VCaP (cell line): ENCODE measurements around the gene ABCC9.
"Not testable (repeated sequence)": the region's sequence is repeated elsewhere in the genome, so short reads cannot be mapped to it uniquely, and the experiment has no call there.

Experiments used
- H3K27ac ChIP-seq: fragments of 450-650 bp; 2 replicates; pipeline ENCODE4 v1.5.1; 2017
- CTCF ChIP-seq: fragments of 450-650 bp; conservative IDR thresholded peaks from 2 replicates; pipeline ENCODE4 v1.5.1; 2017; ENCODE audit warnings: mild to moderate bottlenecking, moderate library complexity

ABCC9 gene

GRCh38 chr12:21819236-21819635, 122.0 kb downstream of the ABCC9 start:
- no peak overlapping the region for H3K27ac ChIP-seq
- no peak for TF ChIP-seq CTCF

GRCh38 chr12:21818627-21819026, 122.6 kb downstream of the ABCC9 start:
- TF ChIP-seq CTCF, result no peak
- no peak overlapping the region for H3K27ac ChIP-seq

GRCh38 chr12:21815306-21816062, 125.7 kb downstream of the ABCC9 start:
- no peak overlapping the region for H3K27ac ChIP-seq
- no peak for TF ChIP-seq CTCF

- no peak overlapping the region for H3K27ac ChIP-seq
- no peak for TF ChIP-seq CTCF
Observed at GRCh38 chr12:21814814-21815213, 126.4 kb downstream of the ABCC9 start.

- TF ChIP-seq CTCF, result no peak
- H3K27ac ChIP-seq, result no peak overlapping the region
Observed at GRCh38 chr12:21814327-21814726, 126.9 kb downstream of the ABCC9 start.

- no peak overlapping the region for H3K27ac ChIP-seq
- TF ChIP-seq CTCF, result no peak
Observed at GRCh38 chr12:21813751-21814150, 127.5 kb downstream of the ABCC9 start.

- no peak for TF ChIP-seq CTCF
- no peak overlapping the region for H3K27ac ChIP-seq
Observed at GRCh38 chr12:21813125-21813524, 128.1 kb downstream of the ABCC9 start.

GRCh38 chr12:21812340-21812739, 128.9 kb downstream of the ABCC9 start:
- not testable (repeated sequence) for H3K27ac ChIP-seq
